Measurements from ENCODE around the gene KLF16.

GRCh38 chr19:1814833-1815604, 48.4 kb downstream of the KLF16 start:
- no peak for TF ChIP-seq CTCF (IDR thresholded peaks at IDR 0.05)
- TF ChIP-seq POLR2AphosphoS5 (IDR thresholded peaks at IDR 0.05) = no peak
- TF ChIP-seq EP300 (IDR thresholded peaks at IDR 0.05; ENCODE audit: low read depth) = no peak
- no peak for TF ChIP-seq POLR2A (IDR thresholded peaks at IDR 0.05)
